ENCODE data around the gene SPTSSB. TPM values are rescaled to one million over a fixed set of nuclear protein-coding genes. Genes with fewer than 3 reads are reported as not detected.

The SPTSSB gene
- total and polyA plus RNA-seq, 3 experiments from 2014 or later: 9.5 TPM; not detected in 2

GRCh38 chr3:161401389-161401788 is 30.1 kb upstream of the SPTSSB start:
- ChIA-PET CTCF (no interaction called here), POLR2A (no interaction called here)
- no peak for DNase-seq
- H3K4me1 Mint-ChIP-seq: peaks cover 20 to 25% (median 22%) of the 10 kb centered on the region in 3 donors
- Histone ChIP-seq H3K27me3 (ENCODE audit: insufficient read depth, low read length, poor library complexity, severe bottlenecking) (no peaks in the 10 kb centered on the region), H3K27ac (ENCODE audit: low read depth, low read length) (no peak overlapping the region), H3K9me3 (ENCODE audit: low read length) (no peaks in the 10 kb centered on the region), H3K4me3 (ENCODE audit: low read length) (no peak overlapping the region), H3K36me3 (ENCODE audit: insufficient read depth, low read length) (no peaks in the 10 kb centered on the region), H3K4me1 (ENCODE audit: insufficient read depth, low read length) (peaks cover 10% of the 10 kb centered on the region)
- peaks cover 0 to 15% (median 1%) of the 10 kb centered on the region in 3 donors for H3K36me3 Mint-ChIP-seq
- H3K27ac Mint-ChIP-seq: no peak overlapping the region
- peaks cover 2 to 5% of the 10 kb centered on the region in 2 donors for H3K27me3 Mint-ChIP-seq
- peaks cover 0 to 5% (median 3%) of the 10 kb centered on the region in 5 donors for H3K9me3 Mint-ChIP-seq
- H3K4me3 Mint-ChIP-seq: no peak overlapping the region

- peaks cover 7% of the 10 kb centered on the region for H3K4me1 ChIP-seq (ENCODE audit: insufficient read depth, low read length)
- ChIA-PET CTCF (no interaction called here), POLR2A (no interaction called here)
- no peak overlapping the region for H3K4me3 Mint-ChIP-seq
- peaks cover 20 to 22% (median 20%) of the 10 kb centered on the region in 3 donors for H3K4me1 Mint-ChIP-seq
- peaks cover 0 to 15% (median under 1%) of the 10 kb centered on the region in 3 donors for H3K36me3 Mint-ChIP-seq
- H3K27me3 ChIP-seq (ENCODE audit: insufficient read depth, low read length, poor library complexity, severe bottlenecking): no peaks in the 10 kb centered on the region
- H3K27me3 Mint-ChIP-seq: peaks cover 2 to 7% of the 10 kb centered on the region in 2 donors
- no peaks in the 10 kb centered on the region for H3K9me3 ChIP-seq (ENCODE audit: low read length)
- no peak overlapping the region for H3K27ac ChIP-seq (ENCODE audit: low read depth, low read length)
- DNase-seq: no peak
- no peak overlapping the region for H3K27ac Mint-ChIP-seq
- no peaks in the 10 kb centered on the region for H3K36me3 ChIP-seq (ENCODE audit: insufficient read depth, low read length)
- H3K4me3 ChIP-seq (ENCODE audit: low read length): no peak overlapping the region
- H3K9me3 Mint-ChIP-seq: peaks cover 0 to 5% (median 3%) of the 10 kb centered on the region in 5 donors
Observed at GRCh38 chr3:161400650-161401049, 29.3 kb upstream of the SPTSSB start.

GRCh38 chr3:161395115-161396012 is 24.0 kb upstream of the SPTSSB start:
- Histone ChIP-seq H3K4me3 (ENCODE audit: low read length) (peak overlapping the region; percentile 3), H3K36me3 (ENCODE audit: insufficient read depth, low read length) (no peaks in the 10 kb centered on the region), H3K4me1 (ENCODE audit: insufficient read depth, low read length) (peaks cover 37% of the 10 kb centered on the region), H3K27me3 (ENCODE audit: insufficient read depth, low read length, poor library complexity, severe bottlenecking) (no peaks in the 10 kb centered on the region), H3K9me3 (ENCODE audit: low read length) (no peaks in the 10 kb centered on the region), H3K27ac (ENCODE audit: low read depth, low read length) (no peak overlapping the region)
- Mint-ChIP-seq H3K4me1 (peaks cover 45 to 51% (median 48%) of the 10 kb centered on the region in 3 donors), H3K9me3 (peaks cover 0 to 2% (median 0%) of the 10 kb centered on the region in 5 donors), H3K27me3 (peaks cover 4 to 21% of the 10 kb centered on the region in 2 donors), H3K4me3 (peak overlapping the region; percentile 1 to 74 (median 36)), H3K36me3 (peaks cover 0 to 15% (median 2%) of the 10 kb centered on the region in 3 donors), H3K27ac (peak overlapping the region in 6 of 8 donors; percentile 0 to 81 (median 38))
- CTCF ChIA-PET: interaction anchor here (0.8 to 1.9 kb wide), 3 partner anchors 11 to 13 kb away, joined by 3 to 5 read pairs (median 4); no protein-coding TSS in a partner anchor
- DNase-seq: peak in 2 of 5 donors; percentile 65 to 70
- POLR2A ChIA-PET: no interaction called here

DNA sequence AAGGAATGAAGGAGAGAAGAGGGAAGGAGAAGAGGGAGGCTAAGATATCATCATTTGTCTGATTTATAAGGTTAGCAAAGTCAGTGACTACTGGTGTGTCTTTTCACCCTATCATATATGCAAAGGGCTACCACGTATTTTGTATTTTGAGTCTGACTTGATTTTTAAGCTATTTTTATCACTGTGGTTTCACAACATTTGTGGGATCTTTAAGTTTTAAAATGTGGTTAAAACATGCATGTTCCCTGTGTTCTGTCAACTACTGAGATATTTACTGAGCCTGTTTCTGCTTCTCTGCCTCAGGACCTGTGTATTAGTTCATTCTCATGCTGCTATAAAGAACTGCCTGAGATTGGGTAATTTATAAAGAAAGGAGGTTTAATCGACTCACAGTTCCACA is 22.5 kb upstream of the SPTSSB start:
- no peaks in the 10 kb centered on the region for H3K27me3 ChIP-seq (ENCODE audit: insufficient read depth, low read length, poor library complexity, severe bottlenecking)
- DNase-seq: no peak
- ChIA-PET CTCF (interaction anchor here (1.9 kb wide), 1 partner anchor 14 kb away, joined by 5 read pairs; no protein-coding TSS in a partner anchor), POLR2A (no interaction called here)
- H3K4me3 ChIP-seq (ENCODE audit: low read length): no peak overlapping the region
- H3K36me3 ChIP-seq (ENCODE audit: insufficient read depth, low read length): no peaks in the 10 kb centered on the region
- Mint-ChIP-seq H3K36me3 (peaks cover 0 to 15% (median 2%) of the 10 kb centered on the region in 3 donors), H3K27me3 (peaks cover 10 to 33% of the 10 kb centered on the region in 2 donors), H3K4me3 (peak overlapping the region in 6 of 7 donors; percentile 8 to 75 (median 60)), H3K4me1 (peaks cover 45 to 51% (median 48%) of the 10 kb centered on the region in 3 donors), H3K27ac (peak overlapping the region in 3 of 8 donors; percentile 47 to 81 (median 69)), H3K9me3 (peaks cover 0 to 2% (median 0%) of the 10 kb centered on the region in 5 donors)
- no peak overlapping the region for H3K27ac ChIP-seq (ENCODE audit: low read depth, low read length)
- H3K9me3 ChIP-seq (ENCODE audit: low read length): no peaks in the 10 kb centered on the region
- H3K4me1 ChIP-seq (ENCODE audit: insufficient read depth, low read length): peaks cover 37% of the 10 kb centered on the region

- H3K36me3 ChIP-seq (ENCODE audit: insufficient read depth, low read length): no peaks in the 10 kb centered on the region
- H3K27me3 Mint-ChIP-seq: peaks cover 13 to 38% of the 10 kb centered on the region in 2 donors
- CTCF ChIA-PET: no interaction called here
Observed at GRCh38 chr3:161393310-161393709, 22.0 kb upstream of the SPTSSB start.

GRCh38 chr3:161392853-161393252 is 21.5 kb upstream of the SPTSSB start:
- Histone ChIP-seq H3K9me3 (ENCODE audit: low read length) (no peaks in the 10 kb centered on the region), H3K4me3 (ENCODE audit: low read length) (no peak overlapping the region), H3K27ac (ENCODE audit: low read depth, low read length) (no peak overlapping the region), H3K4me1 (ENCODE audit: insufficient read depth, low read length) (peaks cover 37% of the 10 kb centered on the region), H3K27me3 (ENCODE audit: insufficient read depth, low read length, poor library complexity, severe bottlenecking) (no peaks in the 10 kb centered on the region), H3K36me3 (ENCODE audit: insufficient read depth, low read length) (no peaks in the 10 kb centered on the region)
- no peak overlapping the region for H3K4me3 Mint-ChIP-seq
- ChIA-PET CTCF (no interaction called here), POLR2A (no interaction called here)
- peaks cover 0 to 8% (median 2%) of the 10 kb centered on the region in 3 donors for H3K36me3 Mint-ChIP-seq
- no peak for DNase-seq
- H3K4me1 Mint-ChIP-seq: peaks cover 40 to 45% (median 45%) of the 10 kb centered on the region in 3 donors
- H3K9me3 Mint-ChIP-seq: peaks cover 0 to 2% (median 0%) of the 10 kb centered on the region in 5 donors
- peaks cover 14 to 40% of the 10 kb centered on the region in 2 donors for H3K27me3 Mint-ChIP-seq
- H3K27ac Mint-ChIP-seq: no peak overlapping the region

More at GRCh38 chr3:161393310-161393709, 22.0 kb upstream of the SPTSSB start:
- no peak for DNase-seq
- peaks cover 0 to 2% (median 0%) of the 10 kb centered on the region in 5 donors for H3K9me3 Mint-ChIP-seq
- no peak overlapping the region for H3K27ac ChIP-seq (ENCODE audit: low read depth, low read length)
- H3K4me3 Mint-ChIP-seq: peak overlapping the region in 5 of 7 donors; percentile 30 to 69 (median 60)
- H3K27ac Mint-ChIP-seq: peak overlapping the region in 2 of 8 donors; percentile 69 to 81
- peaks cover 44 to 48% (median 45%) of the 10 kb centered on the region in 3 donors for H3K4me1 Mint-ChIP-seq
- H3K27me3 ChIP-seq (ENCODE audit: insufficient read depth, low read length, poor library complexity, severe bottlenecking): no peaks in the 10 kb centered on the region
- peaks cover 37% of the 10 kb centered on the region for H3K4me1 ChIP-seq (ENCODE audit: insufficient read depth, low read length)
- peaks cover 0 to 12% (median 2%) of the 10 kb centered on the region in 3 donors for H3K36me3 Mint-ChIP-seq
- POLR2A ChIA-PET: no interaction called here
- H3K4me3 ChIP-seq (ENCODE audit: low read length): no peak overlapping the region
- no peaks in the 10 kb centered on the region for H3K9me3 ChIP-seq (ENCODE audit: low read length)

DNA sequence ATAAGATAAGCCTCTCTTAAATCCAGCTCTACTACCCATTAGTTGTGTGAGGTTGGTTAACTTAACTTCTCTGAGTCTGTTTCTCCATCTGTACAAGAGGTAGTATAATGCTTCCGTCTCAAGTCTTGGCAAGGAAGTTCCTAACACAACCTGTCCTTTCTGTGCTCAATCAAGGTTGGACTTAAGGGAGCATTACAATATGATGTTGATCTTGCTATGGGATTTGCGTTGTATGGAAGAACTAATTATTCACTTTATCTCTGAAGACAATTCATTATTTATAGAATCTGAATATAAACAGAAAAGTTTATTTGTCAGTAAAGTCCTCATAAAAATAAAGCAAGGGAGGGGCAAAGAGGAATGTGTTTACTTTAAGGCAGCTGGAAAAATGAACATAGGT is 18.9 kb upstream of the SPTSSB start:
- Mint-ChIP-seq H3K27me3 (peaks cover 16 to 54% of the 10 kb centered on the region in 2 donors), H3K27ac (no peak overlapping the region), H3K9me3 (no peaks in the 10 kb centered on the region), H3K4me1 (peaks cover 30 to 39% (median 38%) of the 10 kb centered on the region in 3 donors), H3K36me3 (peaks cover 0 to 2% (median 0%) of the 10 kb centered on the region in 3 donors), H3K4me3 (no peak overlapping the region)
- ChIA-PET POLR2A (no interaction called here), CTCF (interaction anchor here (1.6 kb wide), 1 partner anchor 84 kb away, joined by 6 read pairs; no protein-coding TSS in a partner anchor)
- Histone ChIP-seq H3K9me3 (ENCODE audit: low read length) (no peaks in the 10 kb centered on the region), H3K4me1 (ENCODE audit: insufficient read depth, low read length) (peaks cover 28% of the 10 kb centered on the region), H3K27me3 (ENCODE audit: insufficient read depth, low read length, poor library complexity, severe bottlenecking) (no peaks in the 10 kb centered on the region), H3K27ac (ENCODE audit: low read depth, low read length) (no peak overlapping the region), H3K4me3 (ENCODE audit: low read length) (no peak overlapping the region), H3K36me3 (ENCODE audit: insufficient read depth, low read length) (no peaks in the 10 kb centered on the region)
- DNase-seq: no peak
